ENCODE data around the gene EHMT1. TPM values are rescaled to one million over a fixed set of nuclear protein-coding genes. Genes with fewer than 3 reads are reported as not detected.

EHMT1 gene
- total RNA-seq, 4 donors from 2014 or later: 38.6 to 77.8 (median 54.3) TPM

DNA sequence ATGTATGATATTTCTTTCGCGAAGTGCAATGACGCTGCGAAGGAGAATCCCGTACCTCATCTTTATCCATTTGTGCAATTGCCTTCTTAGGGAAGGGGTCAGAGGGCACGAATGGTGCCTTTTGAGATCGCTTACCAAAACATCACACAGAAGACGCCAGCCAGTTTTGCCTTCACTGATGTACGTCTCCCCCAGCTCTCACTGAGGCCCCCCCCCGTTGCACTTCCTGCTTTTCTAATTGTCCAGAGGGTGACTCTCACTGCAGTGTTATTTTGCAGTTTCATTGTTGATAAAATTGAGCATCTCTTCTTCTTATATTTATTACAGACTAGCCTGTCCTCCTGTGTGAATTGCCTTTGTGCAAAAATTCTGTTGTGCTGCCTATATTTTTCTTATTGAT lies 219.8 kb downstream of the EHMT1 start:
- in situ Hi-C loops (cut with MboI; ENCODE audit: low sequenced_read_pairs in 4 of 4) (no loop called here), intact Hi-C loops (cut with DNase I; ENCODE audit: low total_unique reads) (no loop called here)
- no peaks in the 10 kb centered on the region for H3K27me3 ChIP-seq
- no peaks in the 10 kb centered on the region for H3K9me3 ChIP-seq
- no peak for TF ChIP-seq CTCF (IDR thresholded peaks at IDR 0.05 in 4 of 5, conservative IDR thresholded peaks at IDR 0.05 in 1 of 5)
- no peak for TF ChIP-seq POLR2A (IDR thresholded peaks at IDR 0.05)
- H3K4me3 ChIP-seq: no peak overlapping the region
- peaks cover 0 to 30% of the 10 kb centered on the region in 2 donors for H3K36me3 ChIP-seq
- no peak for ATAC-seq
- H3K4me1 ChIP-seq: no peaks in the 10 kb centered on the region
- no peak overlapping the region for H3K27ac ChIP-seq
- DNase-seq: no peak

DNA sequence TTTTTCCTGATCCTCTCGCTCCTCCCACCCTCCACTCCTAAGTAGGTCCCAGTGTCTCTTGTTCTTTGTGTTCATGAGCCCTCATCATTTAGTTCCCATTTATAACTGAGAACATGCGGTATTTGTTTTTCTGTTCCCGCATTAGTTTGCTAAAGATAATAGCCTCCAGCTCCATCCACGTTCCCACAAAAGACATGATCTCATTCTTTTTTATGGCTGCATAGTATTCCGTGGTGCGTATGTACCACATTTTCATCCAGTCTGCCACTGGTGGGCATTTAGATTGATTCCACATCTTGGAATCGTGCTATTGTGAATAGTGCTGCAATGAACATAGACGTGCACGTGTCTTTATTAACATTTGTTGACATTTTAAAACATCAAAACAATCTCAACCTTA lies 224.6 kb downstream of the EHMT1 start:
- H3K36me3 ChIP-seq: no peaks in the 10 kb centered on the region
- H3K27me3 ChIP-seq: no peaks in the 10 kb centered on the region
- intact Hi-C loops (cut with DNase I; ENCODE audit: low total_unique reads): no loop called here
- DNase-seq (no peak), ATAC-seq (no peak)
- no peaks in the 10 kb centered on the region for H3K4me1 ChIP-seq
- no peak for TF ChIP-seq CTCF (IDR thresholded peaks at IDR 0.05 in 4 of 5, conservative IDR thresholded peaks at IDR 0.05 in 1 of 5)
- no peak for TF ChIP-seq POLR2A (IDR thresholded peaks at IDR 0.05)
- no peak overlapping the region for H3K4me3 ChIP-seq
- in situ Hi-C loops (cut with MboI; ENCODE audit: low sequenced_read_pairs in 4 of 4): no loop called here
- H3K27ac ChIP-seq: no peak overlapping the region
- no peaks in the 10 kb centered on the region for H3K9me3 ChIP-seq

- intact Hi-C loops (cut with DNase I; ENCODE audit: low total_unique reads) (no loop called here), in situ Hi-C loops (cut with MboI; ENCODE audit: low sequenced_read_pairs in 4 of 4) (no loop called here)
- Histone ChIP-seq H3K36me3 (no peaks in the 10 kb centered on the region), H3K27me3 (no peaks in the 10 kb centered on the region), H3K9me3 (no peaks in the 10 kb centered on the region), H3K4me3 (no peak overlapping the region), H3K27ac (no peak overlapping the region), H3K4me1 (no peaks in the 10 kb centered on the region)
- DNase-seq (no peak), ATAC-seq (no peak)
- TF ChIP-seq POLR2A (IDR thresholded peaks at IDR 0.05): no peak
- no peak for TF ChIP-seq CTCF (IDR thresholded peaks at IDR 0.05 in 4 of 5, conservative IDR thresholded peaks at IDR 0.05 in 1 of 5)
Measured at GRCh38 chr9:137851516-137852267, 232.9 kb downstream of the EHMT1 start.

DNA sequence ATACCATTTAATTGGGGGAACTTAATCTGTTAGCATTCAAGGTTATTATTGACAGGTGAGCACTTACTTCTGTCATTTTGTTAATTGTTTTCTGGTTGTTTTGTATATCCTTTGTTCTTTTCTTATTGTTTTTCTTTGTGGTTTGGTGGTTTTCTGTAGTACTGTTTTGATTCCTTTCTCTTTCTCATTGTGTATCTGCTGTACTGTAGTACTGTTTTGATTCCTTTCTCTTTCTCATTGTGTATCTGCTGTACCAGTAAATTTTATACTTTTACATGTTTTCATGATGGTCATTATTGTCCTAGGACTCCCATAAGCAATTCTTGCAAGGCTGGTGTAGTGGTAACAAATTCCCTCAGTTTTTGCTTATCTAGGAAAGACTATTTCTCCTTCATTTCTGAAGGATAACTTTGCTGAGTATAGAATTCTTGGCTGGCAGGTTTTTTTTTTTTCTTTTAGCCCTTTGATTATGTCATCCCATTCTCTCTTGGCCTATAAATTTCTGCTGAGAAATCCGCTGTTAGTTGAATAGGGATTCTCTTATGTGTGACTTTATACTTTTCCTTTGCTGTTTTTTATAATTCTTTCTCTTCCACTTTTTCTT lies 234.7 kb downstream of the EHMT1 start:
- TF ChIP-seq CTCF (IDR thresholded peaks at IDR 0.05 in 4 of 5, conservative IDR thresholded peaks at IDR 0.05 in 1 of 5) (no peak), POLR2A (IDR thresholded peaks at IDR 0.05) (no peak)
- Histone ChIP-seq H3K27ac (no peak overlapping the region), H3K9me3 (no peaks in the 10 kb centered on the region), H3K4me3 (no peak overlapping the region), H3K4me1 (no peaks in the 10 kb centered on the region), H3K27me3 (no peaks in the 10 kb centered on the region), H3K36me3 (no peaks in the 10 kb centered on the region)
- intact Hi-C loops (cut with DNase I; ENCODE audit: low total_unique reads): no loop called here
- DNase-seq: no peak
- in situ Hi-C loops (cut with MboI; ENCODE audit: low sequenced_read_pairs in 4 of 4): no loop called here
- no peak for ATAC-seq
